ENCODE measurements around the gene IL3. TPM values are rescaled to one million over a fixed set of nuclear protein-coding genes. Genes with fewer than 3 reads are reported as not detected.

IL3 gene
- total RNA-seq, 1 donor from 2014 or later = 67.7 TPM

Other genes with a start within 250 kb of the IL3 start
- not detected in 2 replicates for gene MEIKIN, start 115.0 kb upstream of the IL3 start, total RNA-seq
- gene ACSL6, start 49.0 kb upstream of the IL3 start, total RNA-seq = 36.9 and 39.6 TPM in 2 replicates
- 1,084 and 1,122 TPM in 2 replicates for gene CSF2, start 13.1 kb downstream of the IL3 start, total RNA-seq
- 45.5 and 49.5 TPM in 2 replicates for gene P4HA2, start 167.2 kb downstream of the IL3 start, total RNA-seq
- gene PDLIM4, start 197.0 kb downstream of the IL3 start, total RNA-seq = 0.72 and 0.78 TPM in 2 replicates
- gene SLC22A4, start 233.7 kb downstream of the IL3 start, total RNA-seq = 1.1 and 2.1 TPM in 2 replicates

All from activated CD4-positive, alpha-beta T cell treated with anti-CD3 and anti-CD28 coated beads, Interleukin-2, amount 10 ng/mL, durations not matched to agents 24 days and 14 days (primary cell).